ENCODE results near the gene PLCG1. TPM values are rescaled to one million over a fixed set of nuclear protein-coding genes. Genes with fewer than 3 reads are reported as not detected.

The PLCG1 gene
- total and polyA plus RNA-seq, 2 donors from 2014 or later: 12.5 to 117 TPM

DNA sequence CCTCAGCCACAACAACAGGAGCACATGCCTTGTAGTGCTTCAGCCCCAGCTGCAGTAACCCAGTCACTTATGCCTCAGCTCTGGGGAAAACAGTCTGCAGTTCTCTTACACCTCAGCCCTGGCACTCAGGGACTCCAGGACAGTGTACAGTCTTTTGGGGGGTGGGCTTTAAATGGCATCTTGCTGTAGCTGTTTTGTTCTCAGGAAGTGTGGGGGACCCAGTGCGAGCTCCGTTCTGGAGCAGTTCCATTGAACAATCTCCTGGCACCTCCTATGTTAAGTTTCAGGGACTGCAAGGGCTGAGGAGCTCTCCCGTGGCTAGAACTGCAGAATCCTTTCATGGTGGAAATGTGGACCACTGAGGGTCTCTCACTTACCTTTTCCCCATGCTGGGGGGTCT lies 55.2 kb downstream of the PLCG1 start:
- Histone ChIP-seq H3K4me3 (ENCODE audit: low read length in 3 of 3) (no peak overlapping the region), H3K9ac (ENCODE audit: low read length in 3 of 3) (no peak overlapping the region), H3K27me3 (ENCODE audit: control insufficient read depth, insufficient read depth, low read length) (no peaks in the 10 kb centered on the region), H3K4me1 (ENCODE audit: control insufficient read depth in 2 of 3, insufficient read depth in 2 of 3, low read depth in 1 of 3, low read length in 3 of 3) (no peaks in the 10 kb centered on the region), H3K36me3 (ENCODE audit: control insufficient read depth in 2 of 3, insufficient read depth in 3 of 3, low read length in 3 of 3) (no peaks in the 10 kb centered on the region), H3K9me3 (ENCODE audit: control insufficient read depth in 2 of 3, insufficient read depth in 1 of 3, low read length in 3 of 3) (no peaks in the 10 kb centered on the region), H3K27ac (ENCODE audit: low read depth in 2 of 2, low read length in 2 of 2) (no peak overlapping the region)
- no peak for FAIRE-seq
- DNase-seq: no peak
- intact Hi-C loops (cut with DNase I): no loop called here
- TF ChIP-seq, protein P1, sequence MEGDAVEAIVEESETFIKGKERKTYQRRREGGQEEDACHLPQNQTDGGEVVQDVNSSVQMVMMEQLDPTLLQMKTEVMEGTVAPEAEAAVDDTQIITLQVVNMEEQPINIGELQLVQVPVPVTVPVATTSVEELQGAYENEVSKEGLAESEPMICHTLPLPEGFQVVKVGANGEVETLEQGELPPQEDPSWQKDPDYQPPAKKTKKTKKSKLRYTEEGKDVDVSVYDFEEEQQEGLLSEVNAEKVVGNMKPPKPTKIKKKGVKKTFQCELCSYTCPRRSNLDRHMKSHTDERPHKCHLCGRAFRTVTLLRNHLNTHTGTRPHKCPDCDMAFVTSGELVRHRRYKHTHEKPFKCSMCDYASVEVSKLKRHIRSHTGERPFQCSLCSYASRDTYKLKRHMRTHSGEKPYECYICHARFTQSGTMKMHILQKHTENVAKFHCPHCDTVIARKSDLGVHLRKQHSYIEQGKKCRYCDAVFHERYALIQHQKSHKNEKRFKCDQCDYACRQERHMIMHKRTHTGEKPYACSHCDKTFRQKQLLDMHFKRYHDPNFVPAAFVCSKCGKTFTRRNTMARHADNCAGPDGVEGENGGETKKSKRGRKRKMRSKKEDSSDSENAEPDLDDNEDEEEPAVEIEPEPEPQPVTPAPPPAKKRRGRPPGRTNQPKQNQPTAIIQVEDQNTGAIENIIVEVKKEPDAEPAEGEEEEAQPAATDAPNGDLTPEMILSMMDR (IDR thresholded peaks at IDR 0.05; ENCODE audit: borderline replicate concordance, extremely low read depth, insufficient read depth): no peak

DNA sequence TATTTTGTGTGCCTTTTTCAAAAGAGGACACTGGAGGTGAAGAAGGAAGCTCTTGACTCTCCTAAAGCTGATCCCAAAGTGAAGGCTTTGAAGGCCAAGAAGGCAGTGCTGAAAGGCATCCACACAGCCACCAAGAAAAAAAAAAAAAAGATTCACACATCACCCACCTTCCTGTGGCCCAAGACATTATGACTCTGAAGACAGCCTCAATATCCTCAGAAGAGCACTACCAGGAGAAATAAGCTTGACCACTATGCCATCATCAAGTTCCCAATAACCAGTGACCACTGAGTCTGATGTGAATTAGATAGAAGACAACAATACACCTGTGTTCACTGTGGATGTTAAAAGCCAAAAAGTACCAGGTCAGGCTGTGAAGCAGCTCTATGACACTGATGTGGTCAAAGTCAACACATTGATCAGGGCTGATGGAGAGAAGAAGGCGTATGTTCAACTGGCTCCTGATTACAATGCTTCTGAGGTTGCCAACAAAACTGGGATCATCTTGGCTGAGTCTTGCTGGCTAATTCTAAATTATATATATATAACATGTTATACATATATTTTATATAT lies 59.4 kb downstream of the PLCG1 start:
- Histone ChIP-seq H3K4me3 (ENCODE audit: low read length in 3 of 3) (no peak overlapping the region), H3K9me3 (ENCODE audit: control insufficient read depth in 2 of 3, insufficient read depth in 1 of 3, low read length in 3 of 3) (peaks cover 0 to 8% (median 2%) of the 10 kb centered on the region in 3 donors), H3K27me3 (ENCODE audit: control insufficient read depth, insufficient read depth, low read length) (no peaks in the 10 kb centered on the region), H3K9ac (ENCODE audit: low read length in 3 of 3) (no peak overlapping the region), H3K27ac (ENCODE audit: low read depth in 2 of 2, low read length in 2 of 2) (no peak overlapping the region), H3K4me1 (ENCODE audit: control insufficient read depth in 2 of 3, insufficient read depth in 2 of 3, low read depth in 1 of 3, low read length in 3 of 3) (no peaks in the 10 kb centered on the region), H3K36me3 (ENCODE audit: control insufficient read depth in 2 of 3, insufficient read depth in 3 of 3, low read length in 3 of 3) (no peaks in the 10 kb centered on the region)
- TF ChIP-seq, protein P1 (IDR thresholded peaks at IDR 0.05; ENCODE audit: borderline replicate concordance, extremely low read depth, insufficient read depth): no peak
- intact Hi-C loops (cut with DNase I): no loop called here
- FAIRE-seq (no peak), DNase-seq (no peak)

DNA sequence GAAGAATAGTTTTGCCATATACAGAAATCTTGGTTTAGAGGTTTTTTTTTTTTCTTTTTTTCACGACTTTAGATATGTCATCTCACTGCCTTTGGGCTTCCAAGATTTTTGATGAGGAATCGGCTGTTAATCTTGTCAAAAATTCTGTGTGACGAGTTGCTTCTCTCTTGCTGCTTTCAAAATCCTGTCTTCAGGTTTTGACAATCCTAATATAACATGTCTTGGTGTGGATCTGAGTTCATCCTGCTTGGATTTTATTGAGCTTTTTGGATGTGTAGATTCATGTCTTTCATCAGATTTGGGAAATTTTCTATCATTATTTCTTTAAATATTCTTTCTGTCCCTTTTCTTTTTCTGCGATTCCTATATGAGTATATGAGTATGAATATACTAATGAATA lies 61.1 kb downstream of the PLCG1 start:
- Histone ChIP-seq H3K9me3 (ENCODE audit: control insufficient read depth in 2 of 3, insufficient read depth in 1 of 3, low read length in 3 of 3) (peaks cover 0 to 8% (median 2%) of the 10 kb centered on the region in 3 donors), H3K9ac (ENCODE audit: low read length in 3 of 3) (no peak overlapping the region), H3K27ac (ENCODE audit: low read depth in 2 of 2, low read length in 2 of 2) (no peak overlapping the region), H3K27me3 (ENCODE audit: control insufficient read depth, insufficient read depth, low read length) (no peaks in the 10 kb centered on the region), H3K4me3 (ENCODE audit: low read length in 3 of 3) (no peak overlapping the region), H3K4me1 (ENCODE audit: control insufficient read depth in 2 of 3, insufficient read depth in 2 of 3, low read depth in 1 of 3, low read length in 3 of 3) (no peaks in the 10 kb centered on the region), H3K36me3 (ENCODE audit: control insufficient read depth in 2 of 3, insufficient read depth in 3 of 3, low read length in 3 of 3) (peaks cover 0 to 15% (median 13%) of the 10 kb centered on the region in 3 donors)
- intact Hi-C loops (cut with DNase I): no loop called here
- no peak for FAIRE-seq
- TF ChIP-seq, protein P1 (IDR thresholded peaks at IDR 0.05; ENCODE audit: borderline replicate concordance, extremely low read depth, insufficient read depth): no peak
- DNase-seq: no peak
